ENCODE measurements around the gene TBCE.

TBCE gene, protein sequence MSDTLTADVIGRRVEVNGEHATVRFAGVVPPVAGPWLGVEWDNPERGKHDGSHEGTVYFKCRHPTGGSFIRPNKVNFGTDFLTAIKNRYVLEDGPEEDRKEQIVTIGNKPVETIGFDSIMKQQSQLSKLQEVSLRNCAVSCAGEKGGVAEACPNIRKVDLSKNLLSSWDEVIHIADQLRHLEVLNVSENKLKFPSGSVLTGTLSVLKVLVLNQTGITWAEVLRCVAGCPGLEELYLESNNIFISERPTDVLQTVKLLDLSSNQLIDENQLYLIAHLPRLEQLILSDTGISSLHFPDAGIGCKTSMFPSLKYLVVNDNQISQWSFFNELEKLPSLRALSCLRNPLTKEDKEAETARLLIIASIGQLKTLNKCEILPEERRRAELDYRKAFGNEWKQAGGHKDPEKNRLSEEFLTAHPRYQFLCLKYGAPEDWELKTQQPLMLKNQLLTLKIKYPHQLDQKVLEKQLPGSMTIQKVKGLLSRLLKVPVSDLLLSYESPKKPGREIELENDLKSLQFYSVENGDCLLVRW

DNA sequence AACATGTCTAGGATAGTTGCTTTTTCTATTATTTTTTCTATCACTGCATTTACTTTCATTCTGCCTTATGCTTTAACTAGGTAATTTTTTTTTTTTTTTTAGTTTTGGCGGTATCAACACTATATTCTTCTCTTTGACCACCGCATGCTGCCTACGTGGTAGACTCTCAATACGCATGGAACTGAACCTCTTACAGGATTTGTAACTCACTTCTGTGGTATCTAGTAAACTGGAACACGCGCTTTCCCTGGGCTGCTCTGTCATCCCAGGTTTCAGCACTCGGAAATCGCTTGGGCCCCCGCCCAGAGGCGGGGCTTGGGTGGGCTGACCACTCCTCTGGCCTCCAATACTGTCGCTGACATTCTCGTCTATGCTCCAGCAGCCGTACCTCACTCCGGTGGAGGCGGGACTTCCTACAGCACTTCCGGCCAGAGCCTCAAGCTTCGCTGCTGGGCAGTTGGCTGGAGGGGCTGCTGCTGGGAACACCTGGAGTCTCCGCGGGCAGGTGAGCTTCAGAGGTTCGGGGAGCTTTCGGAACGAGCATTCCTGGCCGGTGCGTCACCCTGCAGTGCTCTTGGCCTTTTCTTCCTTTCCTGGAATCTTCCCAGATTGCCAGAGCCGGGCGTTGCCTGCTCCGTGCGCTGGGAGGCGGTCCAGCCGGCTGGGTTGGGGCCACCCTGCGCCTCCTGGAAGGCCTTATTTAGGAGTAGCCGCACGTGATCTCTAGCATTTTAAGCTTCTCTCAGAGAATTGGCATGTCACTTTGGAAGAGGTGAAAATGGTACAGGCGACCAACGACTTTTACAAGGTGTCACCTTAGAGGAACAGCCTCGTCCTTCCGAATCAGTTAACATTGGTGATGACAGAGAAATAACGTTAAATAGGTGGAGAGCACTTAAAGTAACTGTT, at the start of gene TBCE:
Gene TBCE, plus strand, starts transcription at position 428 of the 909 bp plus-strand sequence. CDS start 12,623 bp downstream, outside the sequence.
- DNase-seq (ENCODE audit: low read depth, low spot score), result peak; percentile 86

DNA sequence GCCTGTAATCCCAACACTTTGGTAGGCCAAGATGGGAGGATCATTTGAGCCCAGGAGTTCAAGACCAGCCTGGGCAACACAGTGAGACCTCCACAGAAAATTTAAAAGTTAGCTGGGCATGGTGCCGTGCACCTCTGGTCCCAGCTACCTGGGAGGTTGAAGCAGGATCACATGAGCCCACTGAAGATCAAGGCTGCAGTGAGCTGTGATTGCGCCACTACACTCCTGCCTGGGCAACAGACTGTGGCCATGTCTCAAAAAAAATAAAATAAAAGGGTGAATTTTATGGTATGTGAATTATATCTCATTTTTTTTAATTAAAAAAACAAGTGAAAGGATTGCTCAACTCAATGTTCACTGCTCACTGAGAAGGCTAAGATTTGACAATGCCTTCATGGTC, 48.0 kb upstream of the TBCE start:
- no peak for DNase-seq (ENCODE audit: low read depth, low spot score)

DNA sequence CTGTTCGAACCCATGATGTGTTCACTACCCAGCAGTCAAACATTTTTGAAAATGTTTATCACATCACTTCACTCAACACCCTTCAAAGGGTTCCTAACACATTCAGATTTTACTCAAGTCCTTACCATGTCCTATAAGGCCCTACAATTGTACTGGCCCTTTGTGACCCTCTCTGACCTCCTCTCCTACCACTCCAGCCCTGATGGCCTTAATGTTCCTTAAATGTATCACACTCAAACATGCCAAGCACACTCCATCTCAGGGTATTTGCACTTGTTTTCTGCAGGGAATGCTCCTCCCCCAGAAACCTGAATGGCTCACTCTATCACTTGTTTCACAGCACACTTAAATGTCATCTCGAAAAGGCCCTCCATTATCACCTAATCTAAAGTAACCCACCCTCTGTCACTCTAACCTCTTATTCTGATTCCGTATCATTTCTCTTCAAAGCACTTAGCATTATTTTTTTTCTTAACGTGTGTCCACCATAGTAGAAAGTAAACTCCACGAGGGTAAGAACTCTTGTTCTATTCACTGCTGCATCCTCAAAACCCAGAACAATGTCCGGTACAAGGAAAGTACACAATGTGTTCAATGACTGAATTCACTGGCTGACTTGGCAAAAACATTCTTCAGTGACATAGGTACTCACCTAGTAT, 46.6 kb upstream of the TBCE start:
- no peak for DNase-seq (ENCODE audit: low read depth, low spot score)

DNA sequence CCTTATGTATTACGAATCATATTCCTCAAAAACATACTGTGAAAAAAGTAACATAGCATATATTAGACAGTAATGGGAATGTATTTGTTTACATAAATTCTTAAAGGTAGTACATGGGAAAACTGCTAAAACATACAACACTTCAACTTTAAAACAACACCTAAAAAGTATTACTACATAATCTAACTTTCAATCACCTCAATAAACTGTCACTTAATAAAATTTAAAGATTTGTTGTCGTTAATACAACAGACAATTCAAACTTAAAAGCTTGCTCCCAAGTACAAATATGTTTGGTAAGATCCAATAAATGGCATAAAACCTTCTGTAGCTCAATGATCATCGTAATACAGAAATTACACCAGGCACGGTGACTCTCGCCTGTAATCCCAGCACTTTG, 42.9 kb upstream of the TBCE start:
- DNase-seq (ENCODE audit: low read depth, low spot score), result no peak

DNA sequence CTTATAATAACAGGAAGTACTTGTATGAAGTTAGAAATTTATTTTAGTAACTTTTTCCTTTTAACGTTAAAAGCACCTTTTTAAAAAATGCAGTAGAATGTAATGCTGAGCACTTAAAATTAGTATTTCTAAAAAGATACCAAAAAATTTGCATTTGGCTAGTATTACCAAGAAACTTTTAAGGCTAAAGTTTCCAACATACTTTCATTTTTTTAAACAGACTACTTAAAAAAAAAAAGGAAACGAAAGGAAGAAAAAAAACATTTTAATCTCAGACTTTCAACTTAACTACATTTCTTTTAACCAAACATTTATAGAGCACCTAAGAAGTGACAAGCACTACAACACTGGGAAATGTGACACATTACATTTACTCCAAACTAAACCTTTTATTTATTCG, 42.1 kb upstream of the TBCE start:
- no peak for DNase-seq (ENCODE audit: low read depth, low spot score)

DNA sequence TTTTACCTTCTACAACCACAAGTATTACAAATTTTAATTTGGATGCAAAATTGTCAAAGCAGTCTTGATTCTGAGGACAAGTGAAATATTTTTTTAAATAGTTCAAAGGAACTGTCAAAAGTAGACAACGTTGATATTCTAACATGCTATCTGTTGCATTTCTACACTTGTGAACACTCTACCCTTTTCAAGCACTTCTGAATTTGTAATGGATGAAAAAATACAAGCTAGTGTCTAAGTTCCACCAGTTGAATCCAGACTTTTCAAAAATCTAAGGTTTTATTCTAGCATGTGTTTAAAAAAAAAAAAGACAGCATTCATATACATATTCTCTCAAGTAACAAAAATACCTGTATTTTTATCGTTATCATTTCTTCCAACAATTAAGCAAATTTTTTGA, 41.4 kb upstream of the TBCE start:
- DNase-seq (ENCODE audit: low read depth, low spot score), result no peak

DNA sequence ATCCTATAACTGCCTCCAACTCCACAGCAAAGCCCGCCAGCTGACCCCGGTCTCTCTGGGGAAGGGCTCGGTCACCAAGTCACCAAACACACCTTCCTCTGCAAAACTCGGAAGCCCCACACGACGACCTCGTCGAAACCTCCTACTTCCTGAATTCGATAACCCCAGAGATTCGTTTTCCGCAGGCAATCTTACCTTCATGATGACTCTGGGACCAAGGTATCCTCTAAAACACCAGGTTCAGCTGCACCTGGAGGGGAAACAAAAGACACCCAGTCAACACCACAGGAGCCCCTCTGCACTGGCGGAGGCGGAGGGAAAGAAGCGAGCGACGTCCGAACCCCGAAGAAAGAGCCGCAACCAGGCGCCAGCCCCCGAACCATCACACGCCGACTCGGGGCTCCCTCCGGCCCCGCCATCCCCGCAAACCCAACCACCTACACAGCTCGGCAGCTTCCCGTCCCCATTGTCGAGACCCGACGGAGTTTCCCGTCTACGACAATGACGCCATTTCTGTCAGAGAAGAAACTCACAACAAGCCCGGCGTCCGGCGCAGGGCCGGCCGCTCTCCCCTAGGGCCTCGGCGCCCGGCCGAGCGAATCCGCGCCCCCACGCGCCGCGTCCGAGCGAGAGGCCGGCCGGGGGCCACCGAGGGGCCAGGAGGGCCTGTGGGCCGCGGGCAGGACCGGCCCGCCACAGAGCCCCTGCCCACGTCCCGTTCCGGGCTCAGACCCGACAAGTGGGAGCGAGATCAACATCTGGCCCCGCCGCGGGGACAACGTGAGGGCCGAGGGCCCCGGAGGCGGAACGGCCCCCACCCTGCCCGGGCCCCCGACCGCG, 40.3 kb upstream of the TBCE start:
- no peak for DNase-seq (ENCODE audit: low read depth, low spot score)

DNA sequence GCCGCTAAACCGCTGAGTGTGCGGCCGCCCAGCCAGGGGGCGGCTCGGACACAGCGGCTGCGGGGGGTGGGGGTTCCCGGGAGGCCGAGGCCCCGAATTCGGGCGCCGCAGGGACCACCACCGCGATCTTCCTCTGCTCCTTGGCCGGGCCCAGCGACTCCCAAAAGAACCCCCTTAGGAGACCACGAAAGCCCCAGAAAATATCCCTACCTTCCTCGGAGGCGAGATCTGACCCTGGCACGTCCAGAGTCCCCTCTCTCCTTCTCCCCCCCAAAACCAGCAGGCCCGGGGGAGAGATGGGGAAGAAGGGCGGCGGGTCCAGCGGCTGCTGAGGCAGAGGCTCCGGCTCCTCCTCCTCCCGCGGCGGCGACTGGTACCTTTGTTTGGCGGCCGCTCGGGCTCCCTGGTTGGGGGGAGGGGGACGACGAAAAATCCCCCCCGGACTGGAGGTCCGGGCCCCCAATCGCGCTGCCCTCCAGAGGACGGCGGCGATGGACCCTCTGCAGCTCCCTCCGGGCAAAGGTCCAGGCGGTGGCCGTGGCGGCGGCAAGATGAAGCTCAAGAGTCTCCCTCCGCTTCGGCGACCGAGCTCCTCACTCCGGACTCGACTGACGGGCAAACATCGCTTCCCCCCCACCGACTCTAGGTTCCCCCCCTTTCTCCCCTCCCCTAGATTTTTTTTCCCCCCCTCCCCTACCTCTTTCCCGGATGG, 39.5 kb upstream of the TBCE start, which contains the start of gene ARID4B:
Gene ARID4B, minus strand, starts transcription at position 621 of the 712 bp plus-strand sequence. CDS start 1,260 bp downstream, outside the sequence.
- DNase-seq (ENCODE audit: low read depth, low spot score), result no peak

DNA sequence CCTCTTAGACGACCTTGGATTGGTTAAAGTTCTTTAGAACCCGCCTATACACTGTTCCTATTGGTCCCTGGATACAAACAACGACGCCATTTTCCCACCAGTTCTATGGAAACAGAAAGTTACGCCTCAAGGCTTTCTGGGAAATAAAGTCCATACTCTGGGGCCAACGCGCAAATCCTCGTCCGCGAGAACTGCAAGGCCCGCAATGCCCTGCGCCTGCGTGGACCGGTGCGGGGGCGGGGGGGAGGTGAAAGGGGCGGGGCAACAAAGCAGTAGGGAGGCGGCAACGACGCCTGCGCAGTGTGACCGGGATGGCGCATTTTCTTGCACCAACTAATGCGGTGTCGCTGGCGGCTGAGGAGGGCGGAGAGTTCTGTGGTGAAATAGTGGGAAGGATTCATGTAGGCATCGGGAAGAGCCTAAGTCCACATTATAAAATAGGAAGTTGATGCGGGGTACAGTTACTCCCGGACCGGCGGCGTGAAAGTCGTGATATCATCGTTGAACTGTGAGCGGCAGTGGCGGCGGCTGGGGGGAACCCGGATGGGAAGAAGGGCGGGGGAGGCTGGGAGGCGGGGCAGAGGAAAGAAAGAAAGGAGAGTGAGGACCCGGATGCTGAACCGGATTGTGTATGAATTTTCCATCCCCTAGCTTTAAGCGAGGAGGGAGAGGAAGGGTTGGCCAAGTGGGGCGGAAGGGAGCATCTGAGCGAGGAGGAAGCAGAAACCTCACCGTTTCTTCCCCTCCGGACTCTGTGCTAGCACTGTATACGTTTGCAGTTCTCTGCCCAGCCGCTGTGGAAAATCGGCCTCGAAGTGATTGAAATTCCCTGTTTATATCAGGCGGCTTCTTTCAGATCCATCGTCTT, 38.7 kb upstream of the TBCE start, which contains the start of gene GGPS1:
Gene GGPS1, plus strand, starts transcription at position 300 of the 868 bp plus-strand sequence. CDS start 6,695 bp downstream, outside the sequence.
- peak; percentile 99 for DNase-seq (ENCODE audit: low read depth, low spot score)

DNA sequence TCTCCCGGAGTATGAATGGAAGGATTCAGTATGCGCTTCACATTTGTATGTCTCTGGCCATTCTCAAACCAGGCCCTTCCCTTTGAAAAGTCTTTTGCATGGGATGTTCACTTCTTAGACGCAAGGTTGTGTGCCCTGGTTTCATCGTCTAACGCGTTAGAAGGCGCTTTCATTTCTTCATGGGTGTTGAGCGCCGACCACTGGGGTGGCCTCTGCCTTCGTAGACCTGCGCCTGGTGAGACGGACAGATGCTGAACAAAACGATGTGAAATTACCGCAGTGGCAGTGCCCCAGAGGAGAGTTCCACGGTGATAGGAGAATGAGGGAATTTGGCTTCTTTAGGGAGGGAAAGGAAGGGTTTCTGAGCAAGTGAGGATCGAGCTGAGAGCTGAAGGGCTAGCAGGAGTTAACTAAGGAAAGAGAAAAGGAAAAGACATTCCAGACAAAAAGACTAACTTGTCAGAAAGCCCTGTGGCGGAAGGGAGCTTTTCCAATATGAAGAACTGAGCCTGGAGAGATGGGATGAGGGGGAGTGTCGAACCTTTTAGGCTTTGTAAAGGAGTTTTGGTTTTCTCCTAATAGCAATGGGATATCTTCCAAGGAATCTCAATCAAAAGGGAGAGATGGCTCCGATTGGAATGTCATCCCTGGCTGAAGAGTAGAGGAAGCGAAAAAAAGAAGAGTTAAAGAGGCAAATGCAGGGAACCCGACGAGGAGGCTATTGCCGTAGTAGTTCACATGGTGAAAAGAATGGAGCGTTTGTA, 37.9 kb upstream of the TBCE start:
- DNase-seq (ENCODE audit: low read depth, low spot score), result no peak

DNA sequence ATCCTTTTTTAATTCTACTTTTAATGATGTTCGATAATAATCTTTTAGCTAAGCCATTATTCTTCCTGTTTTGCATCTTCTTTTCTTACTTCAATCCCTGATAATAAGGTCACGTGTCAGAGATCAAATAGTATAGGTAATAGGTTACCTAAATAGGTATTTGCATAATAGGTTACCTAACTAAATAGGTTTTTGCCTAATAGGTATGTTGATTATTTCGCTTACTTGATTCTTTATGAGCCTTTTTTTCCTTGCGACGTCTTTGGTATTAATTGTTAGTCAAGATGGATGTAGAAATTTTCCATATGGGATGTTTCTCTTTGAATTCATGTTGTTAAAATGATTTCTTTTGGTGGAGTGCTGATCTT, 36.3 kb upstream of the TBCE start:
- no peak for DNase-seq (ENCODE audit: low read depth, low spot score)

DNA sequence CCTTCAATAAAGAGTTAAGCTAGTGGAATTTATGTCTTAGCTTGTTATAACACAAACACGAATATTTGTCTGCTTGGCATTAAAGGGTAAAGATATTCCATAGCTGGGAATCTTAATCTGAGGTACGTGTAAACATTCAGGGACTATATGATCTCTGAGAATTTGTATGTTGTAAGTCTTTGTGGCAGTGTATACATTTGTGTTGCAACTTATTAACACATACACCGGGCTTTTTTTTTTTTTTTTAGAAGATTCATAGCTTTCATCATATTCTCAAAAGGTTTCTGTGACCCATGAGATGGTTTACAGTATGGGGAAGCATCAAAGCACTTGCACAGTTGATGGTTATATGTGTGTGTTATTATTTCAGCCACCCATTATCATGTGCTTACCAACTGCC, 35.8 kb upstream of the TBCE start:
- no peak for DNase-seq (ENCODE audit: low read depth, low spot score)

DNA sequence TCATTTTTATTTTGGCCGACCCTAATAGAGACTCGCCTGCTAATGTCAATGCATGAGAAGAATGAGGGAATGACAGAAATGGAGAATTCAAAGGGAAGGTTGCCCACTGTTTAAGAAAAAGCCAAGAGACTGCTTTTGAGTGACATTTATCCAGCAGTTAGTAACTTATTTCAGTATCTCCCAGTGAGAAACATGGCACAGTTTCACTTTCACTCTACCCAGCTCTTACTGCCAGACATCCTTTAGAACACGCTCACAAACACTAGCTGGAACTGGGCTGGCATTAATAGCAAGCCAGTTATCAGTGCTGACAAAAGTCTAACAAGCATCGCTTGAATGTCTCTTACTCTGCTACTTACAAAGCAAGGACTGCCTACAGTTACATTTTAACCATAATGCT, 30.3 kb upstream of the TBCE start:
- DNase-seq (ENCODE audit: low read depth, low spot score), result no peak

DNA sequence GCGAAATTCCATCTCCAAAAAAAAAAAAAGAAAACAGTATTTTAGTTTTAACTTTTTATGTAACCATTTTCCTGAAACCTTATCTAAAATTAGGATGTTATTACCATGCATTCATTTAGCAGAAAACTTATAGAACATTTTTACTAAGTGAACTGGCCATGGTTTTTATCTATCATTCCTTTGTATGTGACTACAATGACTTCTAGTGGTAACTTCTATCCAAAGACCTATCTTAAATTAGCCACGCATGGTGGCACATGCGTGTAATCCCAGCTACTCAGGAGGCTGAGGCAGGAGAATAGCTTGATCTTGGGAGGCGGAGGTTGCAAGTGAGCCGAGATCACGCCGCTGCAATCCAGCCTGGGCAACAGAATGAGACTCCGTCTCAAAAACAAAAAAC, 27.5 kb upstream of the TBCE start:
- no peak for DNase-seq (ENCODE audit: low read depth, low spot score)

DNA sequence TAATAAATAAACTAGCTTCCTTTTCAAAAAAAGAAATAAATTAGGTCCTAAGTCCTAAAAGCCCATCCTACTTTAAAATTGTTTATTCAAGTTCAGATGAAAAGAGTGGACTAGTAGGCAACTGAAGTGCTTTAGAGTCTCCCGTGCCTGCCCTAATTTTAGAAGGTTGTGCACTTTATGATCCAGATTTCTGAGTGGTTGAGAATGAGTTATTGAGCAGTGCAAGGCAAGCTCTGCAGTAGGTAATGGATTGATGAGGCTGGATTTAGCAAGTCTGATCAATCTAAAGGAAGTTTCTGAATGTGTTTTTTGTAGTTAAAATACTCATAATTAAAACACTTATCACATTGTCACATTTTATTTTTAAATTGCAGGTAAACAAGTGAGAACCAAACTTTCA, 25.9 kb upstream of the TBCE start:
- DNase-seq (ENCODE audit: low read depth, low spot score), result no peak

DNA sequence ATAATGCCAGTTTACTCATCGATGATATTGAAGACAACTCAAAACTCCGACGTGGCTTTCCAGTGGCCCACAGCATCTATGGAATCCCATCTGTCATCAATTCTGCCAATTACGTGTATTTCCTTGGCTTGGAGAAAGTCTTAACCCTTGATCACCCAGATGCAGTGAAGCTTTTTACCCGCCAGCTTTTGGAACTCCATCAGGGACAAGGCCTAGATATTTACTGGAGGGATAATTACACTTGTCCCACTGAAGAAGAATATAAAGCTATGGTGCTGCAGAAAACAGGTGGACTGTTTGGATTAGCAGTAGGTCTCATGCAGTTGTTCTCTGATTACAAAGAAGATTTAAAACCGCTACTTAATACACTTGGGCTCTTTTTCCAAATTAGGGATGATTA, 25.2 kb upstream of the TBCE start:
- DNase-seq (ENCODE audit: low read depth, low spot score), result no peak

DNA sequence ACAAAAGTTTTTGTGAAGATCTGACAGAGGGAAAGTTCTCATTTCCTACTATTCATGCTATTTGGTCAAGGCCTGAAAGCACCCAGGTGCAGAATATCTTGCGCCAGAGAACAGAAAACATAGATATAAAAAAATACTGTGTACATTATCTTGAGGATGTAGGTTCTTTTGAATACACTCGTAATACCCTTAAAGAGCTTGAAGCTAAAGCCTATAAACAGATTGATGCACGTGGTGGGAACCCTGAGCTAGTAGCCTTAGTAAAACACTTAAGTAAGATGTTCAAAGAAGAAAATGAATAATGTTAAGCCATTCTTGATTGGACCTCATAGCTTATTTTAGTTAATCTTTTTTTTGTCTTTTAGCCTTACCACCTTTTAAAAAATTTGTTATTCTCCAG, 24.8 kb upstream of the TBCE start:
- no peak for DNase-seq (ENCODE audit: low read depth, low spot score)

DNA sequence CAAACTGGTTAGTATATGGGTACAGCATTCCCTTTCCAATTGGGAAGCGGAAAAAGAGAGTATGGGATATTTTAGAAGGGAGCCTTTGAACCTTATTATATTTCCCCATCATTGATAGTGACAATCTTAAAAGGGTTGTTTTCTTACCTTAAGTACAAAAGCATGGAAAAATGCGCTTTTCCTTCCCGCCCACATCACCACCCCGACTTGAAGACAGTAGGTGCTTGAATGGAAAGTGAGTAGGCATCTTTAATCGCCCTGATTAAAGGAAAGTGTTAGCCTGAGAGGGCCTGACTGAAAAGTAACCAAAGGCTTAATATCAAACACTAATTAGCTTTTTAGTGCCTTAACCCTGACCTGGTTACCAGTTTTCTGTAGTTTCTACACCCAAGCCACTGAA, 23.5 kb upstream of the TBCE start:
- DNase-seq (ENCODE audit: low read depth, low spot score), result no peak
